UCSD-AML1 (cell line): Measurements from ENCODE around the gene MUC12.
"Not testable (repeated sequence)": the region's sequence is repeated elsewhere in the genome, so short reads cannot be mapped to it uniquely, and the experiment has no call there.

Source experiments
- DNase-seq: peaks from one replicate; lab custom pipeline; 2025; ENCODE audit not compliant: unreplicated experiment; lab: John Stamatoyannopoulos, UW

The MUC12 gene

GRCh38 chr7:100969066-100969615 is at the start of gene MUC12:
Gene MUC12, plus strand, starts transcription at chr7:100969565. Its CDS starts 58 bp downstream, at chr7:100969623.
- DNase-seq, result no peak

GRCh38 chr7:100919779-100920437 is 49.5 kb upstream of the MUC12 start:
- not testable (repeated sequence) for DNase-seq

- DNase-seq, result no peak
Measured at GRCh38 chr7:100921039-100921438, 48.3 kb upstream of the MUC12 start.

GRCh38 chr7:100923616-100924015 is 45.7 kb upstream of the MUC12 start:
- DNase-seq, result not testable (repeated sequence)

GRCh38 chr7:100929808-100930174 is 39.6 kb upstream of the MUC12 start:
- no peak for DNase-seq

- DNase-seq, result no peak
Measured at GRCh38 chr7:100933734-100934133, 35.6 kb upstream of the MUC12 start.

- DNase-seq, result not testable (repeated sequence)
Measured at GRCh38 chr7:100935381-100935780, 34.0 kb upstream of the MUC12 start.

GRCh38 chr7:100936167-100936566 is 33.2 kb upstream of the MUC12 start:
- not testable (repeated sequence) for DNase-seq

- DNase-seq, result no peak
Measured at GRCh38 chr7:100942045-100942774, 27.2 kb upstream of the MUC12 start.

GRCh38 chr7:100943693-100944092 is 25.7 kb upstream of the MUC12 start:
- DNase-seq, result no peak

- no peak for DNase-seq
Measured at GRCh38 chr7:100944138-100944537, 25.2 kb upstream of the MUC12 start.

GRCh38 chr7:100946111-100946510 is 23.3 kb upstream of the MUC12 start:
- DNase-seq, result no peak

- no peak for DNase-seq
Measured at GRCh38 chr7:100946766-100947365, 22.5 kb upstream of the MUC12 start.

GRCh38 chr7:100947792-100948191 is 21.6 kb upstream of the MUC12 start:
- DNase-seq, result no peak

GRCh38 chr7:100949227-100949932 is 20.0 kb upstream of the MUC12 start, which contains the start of gene MUC3A:
Gene MUC3A, plus strand, starts transcription at chr7:100949534. Its CDS starts 91 bp downstream, at chr7:100949625.
- DNase-seq, result no peak

- DNase-seq, result no peak
Measured at GRCh38 chr7:100949933-100950443, 19.4 kb upstream of the MUC12 start.

GRCh38 chr7:100951172-100951571 is 18.2 kb upstream of the MUC12 start:
- no peak for DNase-seq

GRCh38 chr7:100951888-100952560 is 17.3 kb upstream of the MUC12 start:
- DNase-seq, result no peak

GRCh38 chr7:100952641-100953040 is 16.7 kb upstream of the MUC12 start:
- DNase-seq, result no peak

- DNase-seq, result no peak
Measured at GRCh38 chr7:100957832-100958421, 11.4 kb upstream of the MUC12 start.
